HepG2 (cell line): Measurements from ENCODE around the gene EFNA3. TPM values are rescaled to one million over a fixed set of nuclear protein-coding genes. Genes with fewer than 3 reads are reported as not detected.

Source experiments
- CREB1 ChIP-seq, 2 experiments: fragments of 450-650 bp in 1 of 2; IDR thresholded peaks; 2 replicates each; pipeline ENCODE4 v1.6.1; 2016 to 2017; ENCODE audit warnings: control low read depth in 1 of 2, mild to moderate bottlenecking in 1 of 2, missing compliant biosample characterization in 1 of 2, missing genetic modification characterization in 1 of 2
- KLF9 ChIP-seq: IDR thresholded peaks from 2 replicates; pipeline ENCODE4 v1.6.1; 2016; ENCODE audit warnings: low read depth
- POLR2AphosphoS5 ChIP-seq: IDR thresholded peaks from 2 replicates; pipeline ENCODE4 v1.6.1; 2012; ENCODE audit warnings: low read depth, low read length
- SKI ChIP-seq: fragments of 450-650 bp; IDR thresholded peaks from one replicate; pipeline ENCODE4 v1.6.1; 2018; ENCODE audit warnings: mild to moderate bottlenecking; ENCODE audit not compliant: partially characterized antibody
- SMAD9 ChIP-seq: sonication (generic); formaldehyde crosslinking; IDR thresholded peaks from 2 replicates; pipeline ENCODE4 v1.5.1; 2020; ENCODE audit warnings: mild to moderate bottlenecking, missing genetic modification reagents
- SP4 ChIP-seq: sonication (generic); formaldehyde crosslinking; IDR thresholded peaks from 2 replicates; pipeline ENCODE4 v1.8.1; 2023; ENCODE audit warnings: mild to moderate bottlenecking, missing genetic modification reagents
- TARDBP ChIP-seq: sonication (generic); formaldehyde crosslinking; IDR thresholded peaks from 2 replicates; pipeline ENCODE4 v1.8.0; 2022; ENCODE audit warnings: mild to moderate bottlenecking, missing genetic modification reagents
- TBX2 ChIP-seq: sonication (generic); formaldehyde crosslinking; IDR thresholded peaks from 2 replicates; pipeline ENCODE4 v1.5.0; 2020; ENCODE audit warnings: missing genetic modification reagents, mild to moderate bottlenecking, borderline replicate concordance
- ZBTB3 ChIP-seq: sonication (generic); formaldehyde crosslinking; IDR thresholded peaks from 2 replicates; pipeline ENCODE4 v1.4.0; 2020; ENCODE audit warnings: low read depth, mild to moderate bottlenecking, moderate library complexity, missing genetic modification reagents, borderline replicate concordance
- ZBTB42 ChIP-seq: sonication (generic); formaldehyde crosslinking; IDR thresholded peaks from 2 replicates; pipeline ENCODE4 v1.5.0; 2020; ENCODE audit warnings: mild to moderate bottlenecking, missing genetic modification reagents
- ZKSCAN1 ChIP-seq: fragments of 150-350 bp; IDR thresholded peaks from 2 replicates; pipeline ENCODE4 v1.6.1; 2014; ENCODE audit warnings: low read length
- ZNF550 ChIP-seq: sonication (generic); formaldehyde crosslinking; IDR thresholded peaks from 2 replicates; pipeline ENCODE4 v1.4.0; 2020; ENCODE audit warnings: mild to moderate bottlenecking, missing genetic modification reagents, borderline replicate concordance
- ZNF850 ChIP-seq: sonication (generic); formaldehyde crosslinking; conservative IDR thresholded peaks from 2 replicates; pipeline ENCODE4 v1.9.0; 2021; ENCODE audit warnings: mild to moderate bottlenecking, missing genetic modification reagents
- polyA plus RNA-seq, 8 experiments: library from polyadenylated mRNA; depleted of rRNA in 3 of 8; stranded (reverse) in 7 of 8; unstranded in 1 of 8; fragments of >200 nt; fragmentation: Illumina TruSeq in 4 of 8; extraction: Trizol in 4 of 8; gene quantifications; 2 replicates each; pipeline versions ENCODE4 v1.2.1 to v1.2.3, GENCODE V29; 2011 to 2016; ENCODE audit warnings: low read depth in 4 of 8, missing spikeins in 1 of 8, mixed read lengths in 1 of 8; ENCODE audit not compliant: insufficient read depth in 1 of 8
- total RNA-seq, 5 experiments: library from RNA; depleted of rRNA; stranded (reverse); fragments of >200 nt; fragmentation: Illumina TruSeq; extraction: Trizol; gene quantifications; 2 replicates each; pipeline ENCODE4 v1.2.3, GENCODE V29; 2016; ENCODE audit warnings: low read depth in 1 of 5
- TF ChIP-seq, protein P1 (sequence below): sonication (generic); formaldehyde crosslinking; IDR thresholded peaks from 2 replicates; pipeline ENCODE4 v1.8.1; 2023; ENCODE audit warnings: missing genetic modification reagents, mild to moderate bottlenecking, borderline replicate concordance
- TF ChIP-seq, protein P2 (sequence below): sonication (generic); formaldehyde crosslinking; conservative IDR thresholded peaks from 2 replicates; pipeline ENCODE4 v1.4.0; 2020; ENCODE audit warnings: missing genetic modification reagents
- TF ChIP-seq, protein P3 (sequence below): sonication (generic); formaldehyde crosslinking; IDR thresholded peaks from 2 replicates; pipeline ENCODE4 v1.4.0; 2020; ENCODE audit warnings: mild to moderate bottlenecking, missing genetic modification reagents
- TF ChIP-seq, protein P4 (sequence below): sonication (generic); formaldehyde crosslinking; IDR thresholded peaks from 2 replicates; pipeline ENCODE4 v1.9.0; 2022; ENCODE audit warnings: missing genetic modification reagents, mild to moderate bottlenecking, borderline replicate concordance
- TF ChIP-seq, protein P5 (sequence below): sonication (generic); formaldehyde crosslinking; IDR thresholded peaks from 2 replicates; pipeline ENCODE4 v1.9.0; 2021; ENCODE audit warnings: missing genetic modification reagents, borderline replicate concordance
- TF ChIP-seq, protein P6 (sequence below): sonication (generic); formaldehyde crosslinking; IDR thresholded peaks from 2 replicates; pipeline ENCODE4 v1.8.0; 2022; ENCODE audit warnings: missing genetic modification reagents, low read depth, mild to moderate bottlenecking, borderline replicate concordance
- TF ChIP-seq, protein P7 (sequence below): sonication (generic); formaldehyde crosslinking; IDR thresholded peaks from 2 replicates; pipeline ENCODE4 v1.8.0; 2023; ENCODE audit warnings: mild to moderate bottlenecking, missing genetic modification reagents

The EFNA3 gene
- total and polyA plus RNA-seq, 2 of the 13 experiments (the other 11 are each of a cell fraction or from before 2014, with no cell fraction given), result 1.0 to 5.7 TPM

DNA sequence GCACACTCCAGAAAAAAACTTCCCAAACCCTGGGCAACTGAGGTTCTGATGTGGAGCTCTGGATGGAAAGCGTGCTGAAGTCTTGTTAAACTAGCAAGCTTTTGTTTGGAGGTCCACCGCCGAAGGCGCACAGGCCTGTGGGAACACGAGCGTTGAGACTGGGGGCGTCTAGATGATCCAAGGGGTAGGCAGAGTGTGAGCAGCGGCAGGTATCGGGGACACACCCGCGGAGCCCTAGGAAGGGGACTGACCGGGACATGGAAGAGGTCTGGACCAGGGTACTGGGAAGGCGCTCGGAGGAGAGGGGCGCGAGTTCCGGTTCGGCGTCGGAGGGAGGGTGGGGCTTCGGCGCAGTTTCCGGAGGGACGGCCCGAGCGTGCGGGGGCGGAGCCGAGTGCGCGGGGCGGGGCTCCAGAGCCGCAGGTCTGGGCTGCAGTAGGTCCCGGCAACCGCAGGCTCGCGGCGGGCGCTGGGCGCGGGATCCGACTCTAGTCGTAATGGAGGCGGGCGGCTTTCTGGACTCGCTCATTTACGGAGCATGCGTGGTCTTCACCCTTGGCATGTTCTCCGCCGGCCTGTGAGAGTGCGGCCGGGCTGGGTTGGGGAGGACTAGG lies 56.9 kb downstream of the EFNA3 start, which contains the start of gene SLC50A1 (continued):
- TF ChIP-seq TARDBP (CRISPR knock-in tag) (no peak), SKI (no peak), TBX2 (peak; percentile 60), ZKSCAN1 (no peak), ZNF550 (no peak), ZNF850 (CRISPR knock-in tag) (no peak), KLF9 (CRISPR knock-in tag) (no peak; the same call in 1 of the 2 replicates), SMAD9 (CRISPR knock-in tag) (0 out of 2 replicates have a peak, but pooled peaks have one; percentile 41), CREB1 (IDR thresholded peaks at IDR 0.05) (no peak; the same call in 1 of the 2 replicates), CREB1 (CRISPR knock-in tag; IDR thresholded peaks at IDR 0.05) (no peak), POLR2AphosphoS5 (peak; percentile 74), SP4 (CRISPR knock-in tag) (peak; percentile 80), ZBTB42 (CRISPR knock-in tag) (no peak), ZBTB3 (CRISPR knock-in tag) (peak; percentile 94)
- TF ChIP-seq, protein P1, sequence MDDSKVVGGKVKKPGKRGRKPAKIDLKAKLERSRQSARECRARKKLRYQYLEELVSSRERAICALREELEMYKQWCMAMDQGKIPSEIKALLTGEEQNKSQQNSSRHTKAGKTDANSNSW (CRISPR knock-in tag), result peak; percentile 83; the same call in 1 of the 2 replicates
- TF ChIP-seq, protein P2, sequence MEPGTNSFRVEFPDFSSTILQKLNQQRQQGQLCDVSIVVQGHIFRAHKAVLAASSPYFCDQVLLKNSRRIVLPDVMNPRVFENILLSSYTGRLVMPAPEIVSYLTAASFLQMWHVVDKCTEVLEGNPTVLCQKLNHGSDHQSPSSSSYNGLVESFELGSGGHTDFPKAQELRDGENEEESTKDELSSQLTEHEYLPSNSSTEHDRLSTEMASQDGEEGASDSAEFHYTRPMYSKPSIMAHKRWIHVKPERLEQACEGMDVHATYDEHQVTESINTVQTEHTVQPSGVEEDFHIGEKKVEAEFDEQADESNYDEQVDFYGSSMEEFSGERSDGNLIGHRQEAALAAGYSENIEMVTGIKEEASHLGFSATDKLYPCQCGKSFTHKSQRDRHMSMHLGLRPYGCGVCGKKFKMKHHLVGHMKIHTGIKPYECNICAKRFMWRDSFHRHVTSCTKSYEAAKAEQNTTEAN (CRISPR knock-in tag), result 0 out of 2 replicates have a peak, but pooled peaks have one; percentile 23
- TF ChIP-seq, protein P3, sequence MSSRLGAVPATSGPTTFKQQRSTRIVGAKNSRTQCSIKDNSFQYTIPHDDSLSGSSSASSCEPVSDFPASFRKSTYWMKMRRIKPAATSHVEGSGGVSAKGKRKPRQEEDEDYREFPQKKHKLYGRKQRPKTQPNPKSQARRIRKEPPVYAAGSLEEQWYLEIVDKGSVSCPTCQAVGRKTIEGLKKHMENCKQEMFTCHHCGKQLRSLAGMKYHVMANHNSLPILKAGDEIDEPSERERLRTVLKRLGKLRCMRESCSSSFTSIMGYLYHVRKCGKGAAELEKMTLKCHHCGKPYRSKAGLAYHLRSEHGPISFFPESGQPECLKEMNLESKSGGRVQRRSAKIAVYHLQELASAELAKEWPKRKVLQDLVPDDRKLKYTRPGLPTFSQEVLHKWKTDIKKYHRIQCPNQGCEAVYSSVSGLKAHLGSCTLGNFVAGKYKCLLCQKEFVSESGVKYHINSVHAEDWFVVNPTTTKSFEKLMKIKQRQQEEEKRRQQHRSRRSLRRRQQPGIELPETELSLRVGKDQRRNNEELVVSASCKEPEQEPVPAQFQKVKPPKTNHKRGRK (CRISPR knock-in tag), result no peak
- TF ChIP-seq, protein P4, sequence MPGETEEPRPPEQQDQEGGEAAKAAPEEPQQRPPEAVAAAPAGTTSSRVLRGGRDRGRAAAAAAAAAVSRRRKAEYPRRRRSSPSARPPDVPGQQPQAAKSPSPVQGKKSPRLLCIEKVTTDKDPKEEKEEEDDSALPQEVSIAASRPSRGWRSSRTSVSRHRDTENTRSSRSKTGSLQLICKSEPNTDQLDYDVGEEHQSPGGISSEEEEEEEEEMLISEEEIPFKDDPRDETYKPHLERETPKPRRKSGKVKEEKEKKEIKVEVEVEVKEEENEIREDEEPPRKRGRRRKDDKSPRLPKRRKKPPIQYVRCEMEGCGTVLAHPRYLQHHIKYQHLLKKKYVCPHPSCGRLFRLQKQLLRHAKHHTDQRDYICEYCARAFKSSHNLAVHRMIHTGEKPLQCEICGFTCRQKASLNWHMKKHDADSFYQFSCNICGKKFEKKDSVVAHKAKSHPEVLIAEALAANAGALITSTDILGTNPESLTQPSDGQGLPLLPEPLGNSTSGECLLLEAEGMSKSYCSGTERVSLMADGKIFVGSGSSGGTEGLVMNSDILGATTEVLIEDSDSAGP, result peak; percentile 76
- TF ChIP-seq, protein P5, sequence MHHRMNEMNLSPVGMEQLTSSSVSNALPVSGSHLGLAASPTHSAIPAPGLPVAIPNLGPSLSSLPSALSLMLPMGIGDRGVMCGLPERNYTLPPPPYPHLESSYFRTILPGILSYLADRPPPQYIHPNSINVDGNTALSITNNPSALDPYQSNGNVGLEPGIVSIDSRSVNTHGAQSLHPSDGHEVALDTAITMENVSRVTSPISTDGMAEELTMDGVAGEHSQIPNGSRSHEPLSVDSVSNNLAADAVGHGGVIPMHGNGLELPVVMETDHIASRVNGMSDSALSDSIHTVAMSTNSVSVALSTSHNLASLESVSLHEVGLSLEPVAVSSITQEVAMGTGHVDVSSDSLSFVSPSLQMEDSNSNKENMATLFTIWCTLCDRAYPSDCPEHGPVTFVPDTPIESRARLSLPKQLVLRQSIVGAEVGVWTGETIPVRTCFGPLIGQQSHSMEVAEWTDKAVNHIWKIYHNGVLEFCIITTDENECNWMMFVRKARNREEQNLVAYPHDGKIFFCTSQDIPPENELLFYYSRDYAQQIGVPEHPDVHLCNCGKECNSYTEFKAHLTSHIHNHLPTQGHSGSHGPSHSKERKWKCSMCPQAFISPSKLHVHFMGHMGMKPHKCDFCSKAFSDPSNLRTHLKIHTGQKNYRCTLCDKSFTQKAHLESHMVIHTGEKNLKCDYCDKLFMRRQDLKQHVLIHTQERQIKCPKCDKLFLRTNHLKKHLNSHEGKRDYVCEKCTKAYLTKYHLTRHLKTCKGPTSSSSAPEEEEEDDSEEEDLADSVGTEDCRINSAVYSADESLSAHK, result no peak
- TF ChIP-seq, protein P6, sequence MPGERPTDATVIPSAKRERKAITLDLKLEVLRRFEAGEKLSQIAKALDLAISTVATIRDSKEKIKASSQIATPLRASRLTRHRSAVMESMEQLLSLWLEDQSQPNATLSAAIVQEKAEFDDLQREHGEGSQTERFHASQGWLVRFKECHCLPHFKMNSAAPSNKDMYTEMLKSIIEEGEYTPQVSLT (CRISPR knock-in tag), result 0 out of 2 replicates have a peak, but pooled peaks have one; percentile 13
- TF ChIP-seq, protein P7, sequence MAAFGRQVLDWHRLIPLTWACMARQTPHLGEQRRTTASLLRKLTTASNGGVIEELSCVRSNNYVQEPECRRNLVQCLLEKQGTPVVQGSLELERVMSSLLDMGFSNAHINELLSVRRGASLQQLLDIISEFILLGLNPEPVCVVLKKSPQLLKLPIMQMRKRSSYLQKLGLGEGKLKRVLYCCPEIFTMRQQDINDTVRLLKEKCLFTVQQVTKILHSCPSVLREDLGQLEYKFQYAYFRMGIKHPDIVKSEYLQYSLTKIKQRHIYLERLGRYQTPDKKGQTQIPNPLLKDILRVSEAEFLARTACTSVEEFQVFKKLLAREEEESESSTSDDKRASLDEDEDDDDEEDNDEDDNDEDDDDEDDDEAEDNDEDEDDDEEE (CRISPR knock-in tag), result no peak
